Mesendoderm (in vitro differentiated cells): ENCODE results near the gene EMX2. TPM values are rescaled to one million over a fixed set of nuclear protein-coding genes. Genes with fewer than 3 reads are reported as not detected.

Source experiments
- DNase-seq: peaks from one replicate; pipeline ENCODE4 v3.0.0; 2013
- H2AK5ac ChIP-seq: 2 replicates; pipeline ENCODE4 v1.6.1; 2013; ENCODE audit warnings: low read length, inconsistent platforms
- H2BK120ac ChIP-seq: 2 replicates; pipeline ENCODE4 v1.6.1; 2013; ENCODE audit warnings: low read depth, mild to moderate bottlenecking, low read length, moderate library complexity, mixed read lengths
- H2BK15ac ChIP-seq: replicated peaks from 2 replicates; pipeline ENCODE4 v1.6.1; 2013; ENCODE audit warnings: low read depth, mild to moderate bottlenecking, moderate library complexity
- H2BK5ac ChIP-seq: 2 replicates; pipeline ENCODE4 v1.6.1; 2013; ENCODE audit warnings: low read length, inconsistent platforms
- H3K18ac ChIP-seq: 2 replicates; pipeline ENCODE4 v1.6.1; 2013; ENCODE audit warnings: mild to moderate bottlenecking, low read length, mixed read lengths
- H3K23ac ChIP-seq: one replicate; pipeline ENCODE4 v1.6.1; 2013; ENCODE audit warnings: low read length
- H3K27ac ChIP-seq: 2 replicates; pipeline ENCODE4 v1.5.1; 2013; ENCODE audit warnings: low read depth, mild to moderate bottlenecking, inconsistent platforms, low read length, moderate library complexity
- H3K27me3 ChIP-seq: 2 replicates; pipeline ENCODE4 v1.6.1; 2013; ENCODE audit warnings: low read length, control low read depth, mild to moderate bottlenecking, inconsistent platforms; ENCODE audit not compliant: insufficient read depth, poor library complexity
- H3K36me3 ChIP-seq: 2 replicates; pipeline ENCODE4 v1.6.1; 2013; ENCODE audit warnings: low read length, inconsistent platforms; ENCODE audit not compliant: control insufficient read depth, insufficient read depth
- H3K4ac ChIP-seq: one replicate; pipeline ENCODE4 v1.6.1; 2013; ENCODE audit warnings: low read depth, mild to moderate bottlenecking, low read length, moderate library complexity
- H3K4me1 ChIP-seq: 2 replicates; pipeline ENCODE4 v1.6.1; 2013; ENCODE audit warnings: low read depth, low read length, inconsistent platforms; ENCODE audit not compliant: control insufficient read depth
- H3K4me2 ChIP-seq: 2 replicates; pipeline ENCODE4 v1.6.1; 2013; ENCODE audit warnings: low read length
- H3K4me3 ChIP-seq: 2 replicates; pipeline ENCODE4 v1.5.1; 2013; ENCODE audit warnings: mild to moderate bottlenecking, low read length
- H3K56ac ChIP-seq: one replicate; pipeline ENCODE4 v1.6.1; 2013; ENCODE audit warnings: low read length
- H3K79me1 ChIP-seq: 2 replicates; pipeline ENCODE4 v1.6.1; 2013; ENCODE audit warnings: low read length, inconsistent platforms
- H3K79me2 ChIP-seq: 2 replicates; pipeline ENCODE4 v1.6.1; 2013; ENCODE audit warnings: mild to moderate bottlenecking, low read length; ENCODE audit not compliant: control insufficient read depth, insufficient read depth
- H3K9ac ChIP-seq: 2 replicates; pipeline ENCODE4 v1.6.1; 2013; ENCODE audit warnings: low read length, inconsistent platforms
- H4K5ac ChIP-seq: one replicate; pipeline ENCODE4 v1.6.1; 2013; ENCODE audit warnings: low read length
- H4K8ac ChIP-seq: one replicate; pipeline ENCODE4 v1.6.1; 2013; ENCODE audit warnings: low read depth, mild to moderate bottlenecking, control low read depth, low read length, moderate library complexity
- WGBS: extraction: QIAGEN DNeasy Blood & Tissue Kit; methylation state at CpG from one replicate; pipeline ENCODE4 v1.1.7; 2013; ENCODE audit warnings: low lambda C conversion rate, missing lambda C conversion rate; ENCODE audit not compliant: insufficient coverage; ENCODE audit errors: extremely low coverage; 5-methylcytosine and 5-hydroxymethylcytosine counted together
- polyA plus RNA-seq, 2 experiments: library from polyadenylated mRNA; stranded (reverse); fragments of 200-250 nt; gene quantifications; one replicate each; pipeline ENCODE4 v1.2.3, GENCODE V29; 2013

Gene EMX2
- 0.04 TPM for polyA plus RNA-seq (2013, experiment 1 of 2)
- not detected for polyA plus RNA-seq (2013, experiment 2 of 2)

DNA sequence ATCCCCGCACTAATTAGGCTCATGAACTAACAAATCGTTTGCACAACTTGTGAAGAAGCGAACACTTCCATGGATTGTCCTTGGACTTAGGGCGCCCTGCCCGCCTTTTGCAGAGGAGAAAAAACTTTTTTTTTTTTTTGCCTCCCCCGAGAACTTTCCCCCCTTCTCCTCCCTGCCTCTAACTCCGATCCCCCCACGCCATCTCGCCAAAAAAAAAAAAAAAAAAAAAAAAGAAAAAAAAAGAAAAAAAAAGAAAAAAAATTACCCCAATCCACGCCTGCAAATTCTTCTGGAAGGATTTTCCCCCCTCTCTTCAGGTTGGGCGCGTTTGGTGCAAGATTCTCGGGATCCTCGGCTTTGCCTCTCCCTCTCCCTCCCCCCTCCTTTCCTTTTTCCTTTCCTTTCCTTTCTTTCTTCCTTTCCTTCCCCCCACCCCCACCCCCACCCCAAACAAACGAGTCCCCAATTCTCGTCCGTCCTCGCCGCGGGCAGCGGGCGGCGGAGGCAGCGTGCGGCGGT lies at the start of gene EMX2:
EMX2 (plus strand) TSS at position 41 of the 519 bp plus-strand sequence. CDS start 522 bp downstream, outside the sequence.
- WGBS: no CpG with 5 or more reads among the region's 26 CpGs
- no peak within 1 kb of the TSS for H4K8ac ChIP-seq
- H2BK5ac ChIP-seq: no peak within 1 kb of the TSS
- H2BK15ac ChIP-seq: no peak within 1 kb of the TSS
- H3K23ac ChIP-seq: no peak within 1 kb of the TSS
- H3K27ac ChIP-seq: no peak within 1 kb of the TSS
- H3K36me3 ChIP-seq: no peaks in the 10 kb centered on the region
- no peaks in the 10 kb centered on the region for H3K79me1 ChIP-seq
- no peak within 1 kb of the TSS for H2AK5ac ChIP-seq
- H3K79me2 ChIP-seq: no peaks in the 10 kb centered on the region
- H3K4me2 ChIP-seq: peak within 1 kb of the TSS; percentile 80
- no peak within 1 kb of the TSS for H2BK120ac ChIP-seq
- H3K4ac ChIP-seq: no peak within 1 kb of the TSS
- H3K4me1 ChIP-seq: peaks cover 7% of the 10 kb centered on the region
- H3K56ac ChIP-seq: peak within 1 kb of the TSS; percentile 76
- peak within 1 kb of the TSS; percentile 39 for H3K4me3 ChIP-seq
- peak; percentile 38 for DNase-seq
- H4K5ac ChIP-seq: no peak within 1 kb of the TSS
- peak within 1 kb of the TSS; percentile 53 for H3K9ac ChIP-seq
- H3K27me3 ChIP-seq: peaks cover 72% of the 10 kb centered on the region
- no peak within 1 kb of the TSS for H3K18ac ChIP-seq

DNA sequence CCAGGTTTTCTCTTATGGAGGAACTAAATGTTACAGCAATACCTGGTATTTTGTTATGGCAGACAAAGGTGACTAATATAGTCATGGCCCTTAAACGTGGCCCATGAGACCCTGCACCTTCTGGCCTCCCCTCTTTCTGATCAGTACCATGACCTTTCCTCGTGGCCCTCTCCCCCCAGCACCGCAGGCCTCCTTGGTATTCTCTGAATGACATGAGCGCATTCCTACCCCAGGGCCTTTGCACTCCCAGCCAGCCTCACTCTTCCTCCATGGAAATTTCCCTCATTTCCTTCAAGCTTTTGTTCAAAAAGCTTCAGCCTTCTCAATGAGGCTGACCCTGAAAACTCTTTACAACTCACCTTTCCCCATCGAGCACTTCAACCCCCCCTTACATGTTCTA lies 46.5 kb upstream of the EMX2 start:
- H3K4me1 ChIP-seq: no peaks in the 10 kb centered on the region
- no peak overlapping the region for H2BK5ac ChIP-seq
- H3K23ac ChIP-seq: no peak overlapping the region
- no peak overlapping the region for H3K18ac ChIP-seq
- no peak overlapping the region for H2BK15ac ChIP-seq
- H3K4ac ChIP-seq: no peak overlapping the region
- DNase-seq: no peak
- no peaks in the 10 kb centered on the region for H3K79me1 ChIP-seq
- H3K9ac ChIP-seq: no peak overlapping the region
- no CpG with 5 or more reads among the region's 5 CpGs for WGBS
- no peak overlapping the region for H4K5ac ChIP-seq
- no peak overlapping the region for H2BK120ac ChIP-seq
- H2AK5ac ChIP-seq: no peak overlapping the region
- H3K27me3 ChIP-seq: no peaks in the 10 kb centered on the region
- H3K4me3 ChIP-seq: no peak overlapping the region
- H3K79me2 ChIP-seq: no peaks in the 10 kb centered on the region
- H3K36me3 ChIP-seq: no peaks in the 10 kb centered on the region
- no peak overlapping the region for H3K4me2 ChIP-seq
- no peak overlapping the region for H3K56ac ChIP-seq
- no peak overlapping the region for H4K8ac ChIP-seq
- no peak overlapping the region for H3K27ac ChIP-seq

DNA sequence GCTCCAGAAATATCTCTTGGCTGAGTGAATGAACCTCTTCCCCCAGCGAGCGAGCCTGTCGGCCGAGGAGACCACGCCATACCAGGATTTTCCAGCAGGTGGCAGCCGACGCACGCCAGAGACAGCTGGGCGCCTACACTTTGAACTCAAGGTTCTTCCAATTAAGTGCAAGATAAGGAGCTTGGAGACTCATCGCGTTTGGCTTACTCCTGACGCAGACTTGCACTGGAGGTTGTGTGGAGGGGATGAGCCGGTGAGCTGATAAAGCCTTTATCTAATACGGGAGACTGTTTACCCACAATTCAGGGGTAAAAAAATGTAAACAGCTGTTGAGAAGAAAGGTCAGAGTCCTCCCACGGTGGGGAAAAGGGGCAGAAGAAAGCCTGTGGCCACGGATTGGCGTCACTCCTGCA lies 45.9 kb upstream of the EMX2 start:
- H3K4me3 ChIP-seq: no peak overlapping the region
- no peak overlapping the region for H3K4ac ChIP-seq
- no peak overlapping the region for H2AK5ac ChIP-seq
- H3K27me3 ChIP-seq: no peaks in the 10 kb centered on the region
- H4K5ac ChIP-seq: no peak overlapping the region
- no peak overlapping the region for H2BK5ac ChIP-seq
- DNase-seq: peak; percentile 93
- no peak overlapping the region for H3K4me2 ChIP-seq
- no peaks in the 10 kb centered on the region for H3K4me1 ChIP-seq
- no peak overlapping the region for H2BK15ac ChIP-seq
- no CpG with 5 or more reads among the region's 17 CpGs for WGBS
- no peak overlapping the region for H3K23ac ChIP-seq
- H3K27ac ChIP-seq: no peak overlapping the region
- H4K8ac ChIP-seq: no peak overlapping the region
- no peak overlapping the region for H3K9ac ChIP-seq
- H3K18ac ChIP-seq: no peak overlapping the region
- H3K79me2 ChIP-seq: no peaks in the 10 kb centered on the region
- no peak overlapping the region for H3K56ac ChIP-seq
- no peaks in the 10 kb centered on the region for H3K36me3 ChIP-seq
- no peak overlapping the region for H2BK120ac ChIP-seq
- H3K79me1 ChIP-seq: no peaks in the 10 kb centered on the region

DNA sequence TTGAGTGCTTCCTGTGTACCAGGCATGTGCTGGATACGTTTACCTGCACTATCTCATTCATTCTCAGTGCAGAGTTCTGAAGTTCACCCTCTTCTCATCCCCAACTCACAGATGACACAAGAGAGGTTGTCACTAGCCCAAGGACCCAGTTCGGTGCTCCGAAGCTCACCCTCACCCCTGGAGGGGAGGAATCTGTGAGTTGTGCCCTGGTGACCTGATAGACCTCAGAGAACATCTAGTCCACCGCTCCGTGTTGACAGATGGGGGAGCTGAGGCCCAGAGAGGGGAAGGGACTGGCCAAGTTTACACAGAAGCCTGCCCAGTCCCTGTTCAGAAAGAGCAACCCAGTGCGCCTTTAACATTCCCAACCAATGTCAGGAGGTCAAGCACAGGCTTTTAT lies 44.8 kb upstream of the EMX2 start:
- H3K4me1 ChIP-seq: no peaks in the 10 kb centered on the region
- H3K4me3 ChIP-seq: no peak overlapping the region
- H4K8ac ChIP-seq: no peak overlapping the region
- no peaks in the 10 kb centered on the region for H3K79me1 ChIP-seq
- H2BK5ac ChIP-seq: no peak overlapping the region
- H3K56ac ChIP-seq: no peak overlapping the region
- H2BK15ac ChIP-seq: no peak overlapping the region
- no peak overlapping the region for H3K27ac ChIP-seq
- H3K79me2 ChIP-seq: no peaks in the 10 kb centered on the region
- no peak overlapping the region for H3K9ac ChIP-seq
- H3K18ac ChIP-seq: no peak overlapping the region
- WGBS: no CpG with 5 or more reads among the region's 6 CpGs
- no peak for DNase-seq
- no peaks in the 10 kb centered on the region for H3K27me3 ChIP-seq
- H3K4ac ChIP-seq: no peak overlapping the region
- H3K23ac ChIP-seq: no peak overlapping the region
- H2BK120ac ChIP-seq: no peak overlapping the region
- no peak overlapping the region for H2AK5ac ChIP-seq
- no peak overlapping the region for H3K4me2 ChIP-seq
- H4K5ac ChIP-seq: no peak overlapping the region
- no peaks in the 10 kb centered on the region for H3K36me3 ChIP-seq

DNA sequence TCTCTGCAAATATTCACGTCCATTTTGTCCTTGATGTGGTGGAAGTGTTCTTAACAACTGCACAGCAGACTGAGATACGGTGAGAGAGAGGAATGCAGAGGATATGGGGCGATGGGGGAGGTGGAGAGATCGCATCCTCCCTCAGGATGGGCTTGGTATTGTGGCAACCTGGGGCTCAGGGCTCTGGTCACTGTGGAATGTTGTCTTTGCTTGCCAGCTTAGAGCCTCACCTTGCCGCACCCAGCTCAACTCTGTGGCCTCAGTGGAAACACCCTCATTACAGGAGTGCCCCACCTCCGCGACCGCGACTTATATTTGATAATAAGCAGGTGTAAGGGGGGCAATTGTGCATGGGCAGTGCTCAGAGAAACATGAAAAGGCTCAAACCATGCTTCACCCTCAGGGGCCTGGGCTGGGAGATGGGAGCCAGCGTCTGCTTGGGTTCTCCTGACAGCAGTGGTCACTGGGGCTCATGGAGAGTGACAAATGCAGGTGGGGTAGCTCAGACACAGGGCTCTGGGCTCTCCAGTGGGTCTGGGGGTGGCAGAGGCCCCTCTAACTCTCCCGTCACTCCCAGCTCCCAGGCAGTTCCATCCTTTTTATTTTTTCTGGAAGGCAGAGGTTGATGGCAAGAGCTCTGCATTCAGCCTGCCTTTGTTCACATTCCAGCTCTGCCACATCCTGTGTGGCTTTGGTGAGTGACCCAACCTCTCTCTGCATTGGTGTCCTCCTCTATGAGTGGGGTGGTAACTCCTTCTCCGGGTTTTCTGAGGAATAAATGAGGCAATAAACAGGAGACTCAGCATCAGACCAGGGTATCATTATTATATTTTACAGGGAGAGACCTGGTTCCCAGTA lies 43.1 kb upstream of the EMX2 start:
- H2BK5ac ChIP-seq: no peak overlapping the region
- H3K18ac ChIP-seq: no peak overlapping the region
- no peak overlapping the region for H4K5ac ChIP-seq
- no peak overlapping the region for H3K27ac ChIP-seq
- H3K27me3 ChIP-seq: no peaks in the 10 kb centered on the region
- H3K79me2 ChIP-seq: no peaks in the 10 kb centered on the region
- H3K79me1 ChIP-seq: no peaks in the 10 kb centered on the region
- H3K9ac ChIP-seq: no peak overlapping the region
- DNase-seq: no peak
- H4K8ac ChIP-seq: no peak overlapping the region
- no peak overlapping the region for H3K23ac ChIP-seq
- H3K4me2 ChIP-seq: no peak overlapping the region
- H2BK15ac ChIP-seq: no peak overlapping the region
- H2BK120ac ChIP-seq: no peak overlapping the region
- no peak overlapping the region for H2AK5ac ChIP-seq
- WGBS: no CpG with 5 or more reads among the region's 12 CpGs
- no peak overlapping the region for H3K56ac ChIP-seq
- H3K4me1 ChIP-seq: no peaks in the 10 kb centered on the region
- H3K4ac ChIP-seq: no peak overlapping the region
- H3K36me3 ChIP-seq: no peaks in the 10 kb centered on the region
- H3K4me3 ChIP-seq: no peak overlapping the region
